ENCODE results near the gene PLOD1. TPM values are rescaled to one million over a fixed set of nuclear protein-coding genes. Genes with fewer than 3 reads are reported as not detected.
A peak's percentile ranks its signal among the peaks of the same experiment; 100 is the strongest.
"Not testable (repeated sequence)": the region's sequence is repeated elsewhere in the genome, so short reads cannot be mapped to it uniquely, and the experiment has no call there.

Gene PLOD1
- total RNA-seq, 1 experiment from 2014 or later: 80.2 TPM

DNA sequence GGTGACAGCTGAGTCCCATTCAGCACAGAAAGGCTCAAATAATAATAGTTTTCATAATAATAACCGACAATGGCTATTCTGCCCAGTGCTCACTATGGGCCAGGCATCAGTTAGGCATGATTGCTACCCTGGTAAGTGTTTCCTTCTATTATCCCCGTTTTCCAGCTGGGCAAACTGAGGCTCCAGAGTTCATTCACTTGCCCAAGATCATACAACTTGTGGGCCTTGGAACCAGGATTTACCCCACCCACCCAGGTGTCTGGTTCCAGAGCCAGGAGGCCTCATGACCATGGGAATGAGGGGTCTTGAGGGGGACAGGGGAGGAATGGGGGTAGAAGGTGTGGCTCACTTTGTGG lies 518 bp downstream of the PLOD1 start:
- Mint-ChIP-seq H3K4me3 (ENCODE audit: low read depth, unreplicated experiment) (peak overlapping the region; percentile 63), H3K36me3 (ENCODE audit: insufficient read depth, unreplicated experiment) (peaks cover 10% of the 10 kb centered on the region), H3K27ac (ENCODE audit: unreplicated experiment) (no peak overlapping the region), H3K9me3 (ENCODE audit: low read depth, unreplicated experiment) (no peaks in the 10 kb centered on the region), H3K27me3 (ENCODE audit: unreplicated experiment) (no peaks in the 10 kb centered on the region), H3K4me1 (ENCODE audit: low read depth, unreplicated experiment) (no peaks in the 10 kb centered on the region)
- TF ChIP-seq, protein P1, sequence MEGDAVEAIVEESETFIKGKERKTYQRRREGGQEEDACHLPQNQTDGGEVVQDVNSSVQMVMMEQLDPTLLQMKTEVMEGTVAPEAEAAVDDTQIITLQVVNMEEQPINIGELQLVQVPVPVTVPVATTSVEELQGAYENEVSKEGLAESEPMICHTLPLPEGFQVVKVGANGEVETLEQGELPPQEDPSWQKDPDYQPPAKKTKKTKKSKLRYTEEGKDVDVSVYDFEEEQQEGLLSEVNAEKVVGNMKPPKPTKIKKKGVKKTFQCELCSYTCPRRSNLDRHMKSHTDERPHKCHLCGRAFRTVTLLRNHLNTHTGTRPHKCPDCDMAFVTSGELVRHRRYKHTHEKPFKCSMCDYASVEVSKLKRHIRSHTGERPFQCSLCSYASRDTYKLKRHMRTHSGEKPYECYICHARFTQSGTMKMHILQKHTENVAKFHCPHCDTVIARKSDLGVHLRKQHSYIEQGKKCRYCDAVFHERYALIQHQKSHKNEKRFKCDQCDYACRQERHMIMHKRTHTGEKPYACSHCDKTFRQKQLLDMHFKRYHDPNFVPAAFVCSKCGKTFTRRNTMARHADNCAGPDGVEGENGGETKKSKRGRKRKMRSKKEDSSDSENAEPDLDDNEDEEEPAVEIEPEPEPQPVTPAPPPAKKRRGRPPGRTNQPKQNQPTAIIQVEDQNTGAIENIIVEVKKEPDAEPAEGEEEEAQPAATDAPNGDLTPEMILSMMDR (IDR thresholded peaks at IDR 0.05; ENCODE audit: unreplicated experiment): no peak
- CTCF ChIA-PET: no interaction called here
- DNase-seq: no peak
- intact Hi-C loops (cut with micrococcal nuclease; ENCODE audit: unreplicated experiment): no loop called here
- TSS peak; percentile 56 for BruUV-seq (replicated peaks)

DNA sequence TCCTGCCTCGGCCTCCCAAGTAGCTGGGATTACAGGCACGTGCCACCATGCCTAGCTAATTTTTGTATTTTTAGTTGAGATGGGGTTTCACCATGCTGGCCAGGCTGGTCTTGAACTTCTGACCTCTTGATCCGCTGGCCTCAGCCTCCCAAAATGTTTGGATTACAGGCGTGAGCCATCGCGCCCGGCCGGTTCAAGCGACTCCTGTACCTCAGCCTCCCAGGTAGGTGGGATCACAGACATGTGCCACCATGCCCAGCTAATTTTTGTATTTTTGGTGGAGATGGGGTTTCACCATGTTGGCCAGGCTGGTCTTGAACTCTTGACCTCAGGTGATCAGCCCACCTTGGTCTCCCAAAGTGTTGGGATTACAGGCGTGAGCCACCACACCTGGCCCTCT lies 1.2 kb downstream of the PLOD1 start:
- H3K36me3 Mint-ChIP-seq (ENCODE audit: insufficient read depth, unreplicated experiment): peaks cover 16% of the 10 kb centered on the region
- CTCF ChIA-PET: not testable (repeated sequence)

DNA sequence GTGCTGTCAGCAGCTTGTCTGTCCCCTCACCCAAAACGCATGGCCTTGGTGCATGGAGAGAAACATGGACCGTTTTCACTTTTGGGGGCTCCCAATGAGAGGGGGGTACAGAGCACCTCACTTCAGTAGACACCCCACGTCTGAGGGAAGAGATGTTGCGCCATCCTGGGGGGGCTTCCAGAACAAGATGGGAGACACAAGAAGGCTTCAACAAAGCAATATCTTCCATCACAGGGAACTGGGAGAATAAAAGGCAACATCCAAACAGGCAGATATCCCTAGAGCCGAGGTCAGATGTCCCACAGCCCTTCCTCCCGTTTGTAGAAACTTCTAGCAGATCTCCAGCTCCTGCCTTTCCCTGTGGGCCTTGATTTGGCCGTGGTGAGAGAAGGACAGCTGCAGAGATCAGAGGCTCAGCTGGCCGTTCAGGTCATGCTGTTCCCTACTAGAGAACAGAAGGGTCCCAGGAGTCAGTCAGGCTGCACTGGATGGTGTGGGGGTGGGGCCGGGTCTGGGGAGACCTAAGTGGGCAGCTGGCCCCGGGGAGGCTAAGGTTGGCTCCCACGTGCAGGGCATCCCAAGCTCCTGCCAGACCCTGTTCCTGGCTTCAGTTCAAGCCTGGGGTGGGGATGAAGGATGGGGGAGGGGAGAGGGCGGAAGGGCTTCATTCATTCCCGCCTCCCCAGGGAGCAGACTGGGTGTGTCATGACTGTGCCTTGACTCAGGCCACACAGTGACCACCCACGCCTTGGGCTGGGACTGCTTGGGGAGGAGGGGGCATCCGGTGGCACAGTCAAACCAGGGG lies 4.4 kb downstream of the PLOD1 start:
- BruUV-seq (replicated peaks): no TSS peak
- intact Hi-C loops (cut with micrococcal nuclease; ENCODE audit: unreplicated experiment): no loop called here
- Mint-ChIP-seq H3K4me3 (ENCODE audit: low read depth, unreplicated experiment) (no peak overlapping the region), H3K9me3 (ENCODE audit: low read depth, unreplicated experiment) (no peaks in the 10 kb centered on the region), H3K27ac (ENCODE audit: unreplicated experiment) (no peak overlapping the region), H3K4me1 (ENCODE audit: low read depth, unreplicated experiment) (no peaks in the 10 kb centered on the region), H3K27me3 (ENCODE audit: unreplicated experiment) (no peaks in the 10 kb centered on the region), H3K36me3 (ENCODE audit: insufficient read depth, unreplicated experiment) (peaks cover 22% of the 10 kb centered on the region)
- TF ChIP-seq, protein P1 (IDR thresholded peaks at IDR 0.05; ENCODE audit: unreplicated experiment): no peak
- DNase-seq: no peak
- CTCF ChIA-PET: interaction anchor here (1.1 kb wide), 1 partner anchor 11 kb away, joined by 3 read pairs; no protein-coding TSS in a partner anchor

More for the DNA sequence above, 1.2 kb downstream of the PLOD1 start:
- H3K4me3 Mint-ChIP-seq (ENCODE audit: low read depth, unreplicated experiment); H3K27ac Mint-ChIP-seq (ENCODE audit: unreplicated experiment); H3K9me3 Mint-ChIP-seq (ENCODE audit: low read depth, unreplicated experiment); H3K4me1 Mint-ChIP-seq (ENCODE audit: low read depth, unreplicated experiment); DNase-seq; BruUV-seq (replicated peaks); H3K27me3 Mint-ChIP-seq (ENCODE audit: unreplicated experiment); intact Hi-C loops (cut with micrococcal nuclease; ENCODE audit: unreplicated experiment): not testable (repeated sequence)

DNA sequence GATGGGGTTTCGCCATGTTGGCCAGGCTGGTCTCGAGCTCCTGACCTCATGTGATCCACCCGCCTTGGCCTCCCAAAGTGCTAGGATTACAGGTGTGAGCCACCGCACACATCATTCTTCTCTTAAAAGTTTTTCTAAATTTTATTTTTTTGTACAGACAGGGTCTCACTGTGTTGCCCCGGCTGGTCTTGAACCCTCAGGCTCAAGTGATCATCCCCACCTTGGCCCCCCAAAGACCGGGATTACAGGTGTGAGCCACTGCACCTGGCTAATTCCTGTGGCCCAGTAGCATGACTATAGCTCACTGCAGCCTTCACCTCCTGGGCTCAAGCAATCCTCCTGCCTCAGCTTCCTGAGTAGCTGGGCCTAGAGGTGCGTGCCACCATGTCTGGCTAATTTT lies 5.3 kb downstream of the PLOD1 start:
- H3K36me3 Mint-ChIP-seq (ENCODE audit: insufficient read depth, unreplicated experiment): peaks cover 15% of the 10 kb centered on the region
- DNase-seq; H3K27ac Mint-ChIP-seq (ENCODE audit: unreplicated experiment); H3K9me3 Mint-ChIP-seq (ENCODE audit: low read depth, unreplicated experiment); H3K4me3 Mint-ChIP-seq (ENCODE audit: low read depth, unreplicated experiment); H3K27me3 Mint-ChIP-seq (ENCODE audit: unreplicated experiment); BruUV-seq (replicated peaks); H3K4me1 Mint-ChIP-seq (ENCODE audit: low read depth, unreplicated experiment); intact Hi-C loops (cut with micrococcal nuclease; ENCODE audit: unreplicated experiment): not testable (repeated sequence)
- CTCF ChIA-PET: interaction anchor here (1.1 kb wide), 1 partner anchor 11 kb away, joined by 3 read pairs; no protein-coding TSS in a partner anchor

DNA sequence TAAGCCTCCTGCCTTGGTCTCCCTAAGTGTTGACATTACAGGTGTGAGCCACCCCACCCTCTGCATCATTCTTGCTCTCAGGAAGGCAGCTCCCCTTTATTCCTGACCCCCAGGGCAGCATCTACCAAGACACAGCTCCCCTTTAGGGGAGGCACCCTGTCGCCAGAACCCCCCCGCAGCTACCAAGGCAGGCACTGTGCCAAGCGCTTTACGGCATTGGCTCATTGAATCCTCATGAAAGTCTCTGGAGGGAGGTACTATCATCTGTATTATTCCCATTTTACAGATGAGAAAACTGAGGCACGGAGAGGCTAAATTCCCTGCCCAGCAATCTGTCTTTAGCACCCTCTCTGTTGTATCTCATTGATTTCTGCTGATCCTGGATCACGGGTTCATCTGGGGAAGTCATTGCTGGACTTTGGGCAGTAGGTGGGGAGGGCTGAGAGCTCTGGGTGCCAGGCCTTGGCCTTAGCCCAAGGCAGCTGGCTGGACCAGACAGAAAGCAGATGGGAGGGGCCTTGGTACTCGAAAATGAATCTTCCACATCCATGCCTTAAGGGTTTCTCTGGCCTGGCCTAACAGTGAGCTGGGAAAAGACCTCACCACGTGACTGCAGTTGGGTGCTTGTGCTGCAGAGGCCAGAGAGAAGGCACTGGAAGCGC lies 5.9 kb downstream of the PLOD1 start:
- TF ChIP-seq, protein P1 (IDR thresholded peaks at IDR 0.05; ENCODE audit: unreplicated experiment): no peak
- no peak overlapping the region for H3K4me3 Mint-ChIP-seq (ENCODE audit: low read depth, unreplicated experiment)
- no peak overlapping the region for H3K27ac Mint-ChIP-seq (ENCODE audit: unreplicated experiment)
- no peaks in the 10 kb centered on the region for H3K27me3 Mint-ChIP-seq (ENCODE audit: unreplicated experiment)
- no peaks in the 10 kb centered on the region for H3K9me3 Mint-ChIP-seq (ENCODE audit: low read depth, unreplicated experiment)
- intact Hi-C loops (cut with micrococcal nuclease; ENCODE audit: unreplicated experiment): no loop called here
- CTCF ChIA-PET: no interaction called here
- no TSS peak for BruUV-seq (replicated peaks)
- peaks cover 12% of the 10 kb centered on the region for H3K36me3 Mint-ChIP-seq (ENCODE audit: insufficient read depth, unreplicated experiment)
- H3K4me1 Mint-ChIP-seq (ENCODE audit: low read depth, unreplicated experiment): no peaks in the 10 kb centered on the region
- no peak for DNase-seq
